Esophagus mucosa (tissue), 1 donor: Measurements from ENCODE around the gene MRPL9. TPM values are rescaled to one million over a fixed set of nuclear protein-coding genes. Genes with fewer than 3 reads are reported as not detected.
"Not testable (repeated sequence)": the region's sequence is repeated elsewhere in the genome, so short reads cannot be mapped to it uniquely, and the experiment has no call there.

ENCODE experiments used
- ATAC-seq: fragments of 200-7000 bp; cut with Tn5 transposase; one replicate; pipeline ENCODE4 v1.9.1; 2020
- total RNA-seq: library from RNA; stranded (reverse); gene quantifications from one replicate; pipeline ENCODE4 v1.2.4, GENCODE V29; 2023
- donor health status: DM: yes; HTN: yes; CAD: no.

Gene MRPL9
- total RNA-seq, 1 donor from 2014 or later, result 72.0 TPM

DNA sequence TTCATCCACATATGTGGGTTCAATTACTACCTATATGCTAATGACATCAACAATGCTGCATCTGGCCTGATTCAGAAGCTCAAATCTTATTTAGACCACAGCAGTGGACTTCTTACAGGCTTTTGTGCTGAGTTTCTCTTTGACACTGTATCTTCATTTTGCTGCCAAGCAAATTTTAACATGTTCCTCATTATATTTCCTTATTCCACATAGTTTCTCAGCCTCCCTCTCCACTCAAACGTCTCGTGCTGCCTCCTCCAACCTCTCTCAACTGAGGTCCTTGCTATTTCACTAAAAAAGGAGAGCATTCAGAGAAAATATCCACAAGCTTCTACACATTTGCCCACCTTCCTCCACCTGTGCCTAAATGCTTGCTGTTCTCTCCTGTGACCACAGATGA, 20.5 kb upstream of the MRPL9 start:
- no peak for ATAC-seq

DNA sequence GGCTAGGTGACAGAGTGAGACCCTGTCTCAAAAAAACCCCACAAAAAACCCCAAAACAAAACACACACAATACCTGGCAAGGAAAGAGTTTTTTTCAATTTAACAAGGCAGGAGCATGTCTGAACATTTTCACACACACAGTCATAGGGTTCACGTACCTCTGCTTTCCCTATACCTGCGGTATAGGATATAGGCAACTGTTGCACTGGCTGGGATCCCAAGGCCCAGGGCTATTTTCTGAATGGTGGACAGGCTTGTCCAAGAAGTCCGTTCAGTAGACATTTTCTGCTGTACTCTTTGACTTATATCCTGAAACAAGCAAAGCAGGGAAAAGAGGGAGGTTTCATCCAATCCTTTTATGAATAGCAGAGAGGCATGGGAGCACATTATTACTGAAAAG, 19.4 kb upstream of the MRPL9 start:
- ATAC-seq, result peak; percentile 45

DNA sequence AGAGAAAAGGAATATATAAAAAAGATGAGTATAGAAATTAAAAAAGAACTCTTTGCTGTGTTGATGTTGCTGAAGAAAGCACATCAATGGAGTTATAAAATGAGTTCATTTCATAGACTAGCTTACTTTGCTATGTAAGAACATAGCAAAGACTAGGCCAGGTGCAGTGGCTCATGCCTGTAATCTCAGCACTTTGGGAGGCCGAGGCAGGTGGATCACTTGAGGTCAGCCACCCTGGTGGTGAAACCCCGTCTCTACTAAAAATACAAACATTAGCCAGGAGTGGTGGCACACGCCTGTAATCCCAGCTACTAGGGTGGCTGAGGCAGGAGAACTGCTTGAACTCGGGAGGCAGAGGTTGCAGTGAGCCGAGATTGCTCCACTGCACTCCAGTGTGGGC, 18.7 kb upstream of the MRPL9 start:
- ATAC-seq, result not testable (repeated sequence)

DNA sequence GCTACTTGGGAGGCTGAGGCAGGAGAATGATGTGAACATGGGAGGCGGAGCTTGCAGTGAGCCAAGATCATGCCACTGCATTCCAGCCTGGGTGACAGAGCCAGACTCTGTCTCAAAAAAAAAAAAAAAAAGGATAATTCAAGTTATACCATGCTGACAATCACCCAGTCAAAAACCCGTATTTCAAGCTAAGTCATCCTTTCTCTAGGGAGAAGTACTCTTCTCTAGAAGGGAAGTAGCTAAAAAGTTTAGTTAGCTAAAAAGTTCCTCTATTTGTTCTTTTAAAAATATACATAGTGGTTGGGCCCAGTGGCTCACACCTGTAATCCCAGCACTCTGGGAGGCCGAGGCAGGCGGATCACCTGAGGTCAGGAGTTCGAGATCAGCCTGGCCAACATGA, 17.4 kb upstream of the MRPL9 start:
- not testable (repeated sequence) for ATAC-seq

DNA sequence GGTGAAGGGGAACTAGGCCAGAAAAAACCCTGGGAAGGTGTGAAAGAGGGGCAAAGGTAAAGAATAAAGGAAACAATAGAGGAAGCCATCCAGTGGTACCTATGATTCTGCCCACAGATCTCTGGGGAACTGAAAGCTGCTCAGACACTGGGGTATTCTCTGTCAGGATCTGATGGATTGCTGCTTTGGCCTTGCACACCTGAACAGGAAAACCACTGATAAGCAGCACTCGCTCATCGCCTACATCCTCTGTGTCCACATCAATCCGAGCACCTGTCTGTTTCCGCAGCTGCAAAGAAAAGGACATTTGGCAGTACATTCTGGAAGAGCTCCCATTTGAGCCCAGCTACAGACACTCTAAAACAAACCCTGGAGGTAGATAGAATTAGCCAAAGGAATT, 16.6 kb upstream of the MRPL9 start:
- ATAC-seq, result no peak

DNA sequence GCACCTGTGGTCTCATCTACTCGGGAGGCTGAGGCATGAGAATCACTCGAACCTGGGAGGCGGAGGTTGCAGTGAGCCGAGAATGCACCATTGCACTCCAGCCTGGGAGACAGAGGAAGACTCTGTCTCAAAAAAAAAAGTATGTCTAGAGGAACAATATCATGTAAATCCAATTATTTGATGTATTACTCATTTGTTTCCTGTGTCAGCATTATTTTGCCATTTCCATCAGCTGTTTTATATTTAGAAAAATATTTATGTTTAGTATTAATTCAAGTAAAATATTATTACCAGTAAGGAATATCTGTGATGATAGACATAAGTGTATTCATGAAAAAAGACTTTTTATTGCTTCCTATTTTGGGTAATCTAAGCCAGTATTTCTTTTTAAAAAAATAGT, 14.0 kb upstream of the MRPL9 start:
- ATAC-seq, result no peak

DNA sequence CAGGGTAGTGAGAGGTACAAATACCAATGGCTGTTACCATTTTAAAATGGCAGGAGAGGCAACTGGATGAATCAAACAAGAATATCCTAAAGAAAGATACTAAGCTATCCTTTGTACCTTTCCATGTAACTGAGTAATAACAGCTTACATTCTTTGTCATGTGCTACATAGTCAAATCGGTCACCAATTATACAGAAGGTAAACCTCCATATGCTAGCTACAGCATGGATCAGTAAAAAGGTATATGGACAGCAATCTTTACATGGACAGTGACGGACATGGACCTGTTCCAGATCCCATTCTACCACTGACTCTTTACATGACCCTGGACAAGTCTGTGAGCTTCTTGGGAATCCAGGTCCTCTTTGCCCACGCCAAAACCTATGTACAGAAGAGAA, 13.4 kb upstream of the MRPL9 start:
- no peak for ATAC-seq

DNA sequence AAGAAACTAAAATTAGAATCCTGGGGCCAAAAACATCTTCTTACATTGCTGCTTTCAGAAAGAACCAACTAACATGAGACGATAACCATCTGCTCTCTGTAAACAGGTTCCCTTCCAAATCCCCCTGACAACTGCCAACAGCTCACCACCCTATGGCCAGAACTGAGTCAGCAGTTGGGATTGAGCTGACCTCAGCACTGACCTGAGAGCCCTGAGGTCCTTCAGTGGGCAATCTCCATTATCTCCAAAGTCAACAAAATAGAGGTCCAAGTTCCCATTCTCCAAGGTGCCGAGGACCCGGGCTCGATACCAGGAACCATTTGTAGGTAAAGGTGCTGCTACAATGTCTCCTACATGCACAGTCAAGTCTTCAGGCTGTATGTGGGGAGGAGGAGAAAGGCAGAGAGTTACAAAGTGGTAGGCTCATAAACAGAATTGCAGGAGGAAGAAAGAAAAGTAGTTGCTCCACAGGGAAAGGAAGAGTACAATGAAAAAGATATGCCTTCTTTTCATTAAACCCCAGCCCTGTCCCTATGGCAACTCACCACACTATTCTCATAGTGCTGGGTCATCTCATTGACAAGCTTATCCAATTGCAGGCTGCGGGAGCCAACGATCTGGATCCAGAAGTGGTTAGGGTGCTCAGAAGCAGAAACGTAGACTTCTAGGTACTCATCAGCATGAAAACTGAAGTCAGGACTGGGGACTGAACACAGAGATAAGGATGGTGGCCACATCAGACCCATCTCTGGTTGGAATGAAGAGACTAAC, 12.8 kb upstream of the MRPL9 start:
- no peak for ATAC-seq

DNA sequence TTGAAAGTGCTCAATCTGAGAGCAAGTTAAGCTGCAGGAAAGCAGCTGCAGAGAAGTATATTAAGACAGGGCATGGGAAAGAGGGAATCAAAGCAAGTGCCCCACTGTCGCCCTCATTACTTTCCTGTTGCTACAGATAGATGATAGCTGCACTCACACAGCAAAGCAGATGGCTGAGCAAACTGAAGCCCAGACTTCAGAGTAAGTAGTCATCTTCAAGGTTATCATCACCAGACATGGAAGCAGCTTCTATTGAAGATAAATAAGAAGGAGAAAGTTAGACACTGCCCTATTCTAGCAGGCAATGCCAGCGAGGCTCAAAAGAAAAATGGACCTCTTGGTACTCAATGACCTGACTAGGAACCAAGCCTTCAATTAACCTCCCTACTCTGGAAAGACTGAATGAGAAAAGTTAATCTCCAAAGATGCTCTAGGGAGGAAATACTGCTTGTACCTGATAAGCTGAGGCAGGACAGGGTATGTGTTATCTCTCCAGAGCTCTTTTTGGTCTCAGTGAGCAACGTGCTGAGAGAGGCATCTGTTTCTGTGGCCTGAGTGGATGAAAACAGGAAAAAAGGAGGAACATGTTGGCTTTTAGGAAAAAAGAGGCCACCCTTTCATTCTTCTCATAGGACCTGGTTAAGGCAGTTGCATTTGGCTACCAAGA, 11.1 kb upstream of the MRPL9 start:
- ATAC-seq, result no peak

DNA sequence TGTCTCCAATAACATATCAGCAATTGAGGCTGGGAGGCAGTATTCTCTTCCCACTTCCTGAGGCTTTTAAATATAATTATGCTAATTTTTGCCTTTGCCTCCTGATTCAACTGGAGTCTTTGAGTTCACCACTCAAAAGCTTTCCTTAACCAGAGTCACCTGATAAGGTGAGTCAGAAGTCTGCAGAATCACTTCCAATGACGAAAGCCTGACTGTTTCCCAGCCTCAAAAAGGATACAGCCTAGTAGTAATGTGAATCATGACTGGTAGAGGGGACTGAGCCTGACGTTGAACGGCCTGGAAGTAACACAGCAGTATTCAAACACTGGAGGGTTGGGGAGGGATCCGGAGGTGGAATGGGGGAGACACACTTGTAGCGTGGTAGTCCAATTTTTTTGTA, 10.4 kb upstream of the MRPL9 start:
- peak; percentile 96 for ATAC-seq

DNA sequence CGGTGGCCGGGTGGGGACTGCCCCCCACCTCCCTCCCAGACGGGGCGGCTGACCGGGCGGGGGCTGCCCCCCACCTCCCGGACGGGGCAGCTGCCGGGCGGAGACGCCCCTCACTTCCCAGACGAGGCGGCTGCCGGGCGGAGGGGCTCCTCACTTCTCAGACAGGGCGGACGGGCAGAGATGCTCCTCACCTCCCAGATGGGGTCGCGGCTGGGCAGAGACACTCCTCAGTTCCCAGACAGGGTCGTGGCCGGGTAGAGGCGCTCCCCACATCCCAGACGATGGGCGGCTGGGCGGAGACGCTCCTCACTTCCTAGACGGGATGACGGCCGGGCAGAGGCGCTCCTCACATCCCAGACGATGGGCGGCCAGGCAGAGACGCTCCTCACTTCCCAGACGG, 6.0 kb upstream of the MRPL9 start:
- not testable (repeated sequence) for ATAC-seq

DNA sequence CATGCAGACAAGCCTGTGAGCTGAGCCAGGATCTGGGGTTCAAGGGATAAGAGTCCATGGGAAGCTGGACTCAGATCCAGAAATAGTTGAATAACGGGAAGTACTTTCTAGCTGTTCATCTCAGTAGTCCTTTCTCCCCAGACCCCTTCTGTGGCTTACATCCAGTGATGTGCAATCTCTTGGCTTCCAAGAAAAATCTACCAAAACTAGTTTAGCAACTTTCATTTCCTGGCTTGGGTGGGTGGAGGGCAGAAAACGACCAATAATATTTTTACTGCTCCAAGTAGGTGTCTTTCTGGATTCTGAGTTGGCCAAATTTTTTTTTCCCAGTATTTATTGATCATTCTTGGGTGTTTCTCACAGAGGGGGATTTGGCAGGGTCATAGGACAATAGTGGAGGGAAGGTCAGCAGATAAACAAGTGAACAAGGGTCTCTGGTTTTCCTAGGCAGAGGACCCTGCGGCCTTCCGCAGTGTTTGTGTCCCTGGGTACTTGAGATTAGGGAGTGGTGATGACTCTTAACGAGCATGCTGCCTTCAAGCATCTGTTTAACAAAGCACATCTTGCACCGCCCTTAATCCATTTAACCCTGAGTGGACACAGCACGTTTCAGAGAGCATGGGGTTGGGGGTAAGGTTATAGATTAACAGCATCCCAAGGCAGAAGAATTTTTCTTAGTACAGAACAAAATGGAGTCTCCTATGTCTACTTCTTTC, 5.2 kb upstream of the MRPL9 start:
- ATAC-seq, result not testable (repeated sequence)

DNA sequence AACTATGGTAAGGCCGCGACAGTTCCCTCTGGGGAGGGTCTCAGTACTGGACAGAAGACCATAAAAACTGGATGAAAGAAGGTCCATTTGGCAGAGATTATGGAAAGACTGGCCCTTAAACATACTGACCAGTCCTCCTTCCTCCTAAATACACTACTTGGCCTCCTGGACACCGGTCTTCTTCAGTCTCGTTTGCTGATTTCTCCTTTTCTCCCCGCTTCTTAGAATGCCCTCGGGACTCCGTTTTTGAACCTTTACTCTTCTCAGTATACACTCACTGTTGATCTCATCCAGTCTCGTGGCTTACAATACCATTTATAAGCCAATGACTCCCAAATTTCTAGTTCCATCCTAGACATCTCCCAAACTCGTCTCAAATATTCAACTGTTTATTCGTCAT, 694 bp upstream of the MRPL9 start:
- no peak for ATAC-seq

DNA sequence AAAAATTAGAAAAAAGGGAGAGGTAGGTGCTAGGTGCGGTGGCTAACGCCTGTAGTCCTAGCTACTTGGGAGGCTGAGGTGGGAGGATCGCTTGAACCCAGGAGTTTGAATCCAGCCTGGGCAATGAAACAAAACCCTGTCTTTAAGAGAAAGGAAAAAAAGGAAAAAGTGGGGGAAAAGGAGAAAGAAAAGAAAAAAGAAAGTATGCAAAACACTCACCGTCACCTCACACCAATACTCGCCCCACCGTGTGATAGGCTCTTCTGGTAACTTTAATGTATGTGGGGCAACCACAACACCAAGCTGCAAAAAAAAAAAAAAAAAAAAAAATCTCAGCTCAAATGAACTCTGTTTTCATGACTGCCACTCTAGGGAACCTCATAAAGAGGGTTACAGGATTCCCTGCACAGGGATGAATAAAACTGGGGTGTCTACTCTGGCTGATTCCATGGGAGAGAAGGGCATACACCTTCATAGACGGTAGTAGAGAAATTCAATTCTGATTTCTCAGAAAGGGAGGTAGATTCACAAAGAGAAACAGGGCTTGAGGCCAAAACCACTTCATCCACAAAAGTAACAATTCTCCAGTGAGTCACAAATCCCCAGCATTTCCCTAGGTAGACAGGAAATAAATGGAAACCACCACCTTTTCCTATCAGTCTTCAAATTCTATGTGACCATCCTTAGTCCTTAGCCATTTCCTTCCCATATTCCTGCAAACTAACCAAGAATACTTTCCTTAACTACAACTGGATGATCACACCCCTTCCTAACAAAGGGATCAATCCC, 2.5 kb downstream of the MRPL9 start:
- ATAC-seq, result no peak

DNA sequence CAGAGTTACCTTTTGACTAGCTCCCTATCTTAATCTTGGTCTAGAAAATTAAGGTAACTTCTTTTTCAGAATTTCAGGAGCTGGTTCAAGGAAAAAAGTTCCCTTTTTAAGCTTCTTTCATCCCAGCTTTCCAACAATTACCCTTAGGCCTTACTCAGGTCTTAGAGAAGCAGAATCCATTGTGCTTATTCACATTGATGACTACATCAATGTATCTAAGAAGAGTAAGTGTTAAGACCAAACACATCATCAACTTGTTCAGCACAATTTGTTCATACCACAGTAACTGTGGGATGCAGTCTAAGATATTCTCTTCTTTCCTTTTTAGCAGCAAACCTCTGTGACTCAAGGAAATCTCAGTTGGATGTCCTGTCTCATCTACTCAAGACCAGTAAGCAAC, 4.1 kb downstream of the MRPL9 start:
- ATAC-seq, result no peak

DNA sequence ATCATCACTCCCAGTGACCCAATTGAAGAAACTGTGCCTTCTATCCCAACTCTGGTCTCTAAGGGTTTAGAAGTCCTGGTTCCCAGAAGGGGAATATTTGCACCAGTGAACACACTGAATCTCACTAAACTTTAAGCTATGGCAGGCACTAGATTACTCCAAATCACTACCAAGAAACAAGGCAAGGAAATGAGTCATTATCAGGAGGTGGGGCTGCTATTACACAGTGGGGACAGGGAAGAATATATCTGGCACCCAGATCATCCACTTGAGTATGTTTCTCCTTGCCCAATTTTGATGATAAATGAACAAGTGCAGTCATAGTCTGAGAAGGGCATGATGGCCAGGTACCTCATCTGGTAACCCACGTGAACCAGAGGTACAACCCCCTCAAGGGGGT, 7.0 kb downstream of the MRPL9 start:
- ATAC-seq, result peak; percentile 42

DNA sequence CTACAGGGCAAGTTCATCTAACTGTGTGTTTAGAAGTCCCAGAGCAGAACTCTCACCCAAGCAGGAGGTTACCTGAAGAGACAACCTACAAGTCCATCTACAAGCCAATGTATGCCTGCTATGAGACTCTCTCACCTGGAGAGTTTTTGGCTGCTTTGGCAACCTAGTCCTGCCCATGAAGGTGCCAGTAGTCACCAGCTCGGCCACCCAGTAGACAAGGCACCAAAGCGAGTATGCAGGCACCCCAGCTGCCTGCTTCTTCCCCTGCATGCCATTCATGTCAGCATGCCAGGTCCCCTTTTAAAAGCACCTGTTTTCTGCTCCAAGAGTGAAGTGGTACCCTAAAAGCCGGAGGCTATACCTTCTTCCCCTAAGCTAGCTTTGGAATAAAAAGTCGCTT, 21.8 kb downstream of the MRPL9 start:
- no peak for ATAC-seq

DNA sequence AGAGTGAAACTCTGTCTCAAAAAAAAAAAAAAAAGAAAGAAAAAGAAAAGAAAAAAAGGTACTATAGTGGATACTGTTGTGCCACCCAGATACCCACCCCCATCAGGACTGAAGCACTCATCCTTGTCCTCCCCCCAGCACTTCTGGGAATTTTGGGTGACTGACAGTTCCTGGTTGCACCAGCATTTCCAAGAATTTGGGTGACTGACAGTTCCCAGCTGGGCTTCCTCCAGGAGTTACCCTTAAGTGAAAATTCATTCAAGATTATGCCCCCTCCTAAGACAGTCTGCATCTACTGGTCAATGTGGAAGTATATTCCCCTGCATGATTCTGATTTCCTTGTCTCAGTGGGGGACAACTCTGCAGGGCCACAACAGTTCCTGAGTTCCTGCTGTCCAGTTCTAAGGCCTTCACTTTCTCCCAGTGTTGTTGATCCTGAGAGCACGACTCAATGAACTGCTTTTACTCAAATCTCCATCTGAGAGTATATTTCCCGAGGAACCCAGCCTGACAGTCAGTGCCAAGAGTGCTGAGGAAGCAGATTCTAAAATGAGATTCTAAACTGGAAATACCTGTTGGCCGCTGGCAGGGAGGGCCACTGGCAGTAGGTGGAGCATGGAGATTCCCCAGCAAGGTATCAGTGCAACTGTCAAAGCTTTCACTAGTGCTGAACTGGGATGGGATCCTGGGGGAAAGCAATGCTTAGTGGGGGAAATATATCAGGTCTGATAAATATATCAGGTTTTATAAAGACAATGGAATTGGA, 23.5 kb downstream of the MRPL9 start:
- ATAC-seq, result peak; percentile 90

DNA sequence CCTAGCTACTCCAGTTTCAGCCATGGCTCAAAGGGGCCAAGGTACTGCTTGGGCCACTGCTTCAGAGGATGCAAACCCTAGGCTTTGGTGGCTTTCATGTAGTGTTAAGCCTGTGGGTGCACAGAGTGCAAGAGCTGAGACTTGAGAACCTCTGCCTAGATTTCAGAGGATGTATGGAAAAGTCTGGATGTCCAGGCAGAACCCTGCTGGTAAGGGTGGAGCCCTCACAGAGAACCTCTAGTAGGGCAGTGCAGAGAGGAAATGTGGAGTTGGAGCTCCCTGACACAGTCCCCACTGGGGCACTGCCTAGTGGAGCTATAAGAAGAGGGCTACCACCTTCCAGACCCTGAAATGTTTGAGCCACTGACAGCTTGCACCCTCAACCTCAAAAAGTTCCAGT, 25.8 kb downstream of the MRPL9 start:
- ATAC-seq, result no peak

DNA sequence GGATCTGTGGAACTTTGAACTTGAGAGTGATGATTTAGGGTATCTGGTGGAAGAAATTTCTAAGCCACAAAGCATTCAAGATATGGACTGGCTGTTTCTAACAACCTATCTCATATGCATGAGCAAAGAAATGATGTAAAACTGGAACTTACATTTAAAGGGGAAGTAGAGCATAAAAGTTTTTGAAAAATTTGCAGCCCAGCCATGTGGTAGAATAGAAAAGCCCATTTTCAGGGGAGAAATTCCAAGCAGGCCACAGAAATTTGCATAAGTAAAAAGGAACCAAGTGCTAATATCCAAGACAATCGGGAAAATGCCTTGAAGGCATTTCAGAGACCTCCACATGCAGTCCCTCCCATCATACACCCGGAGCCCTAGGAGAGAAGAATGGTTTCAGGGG, 26.3 kb downstream of the MRPL9 start:
- no peak for ATAC-seq

DNA sequence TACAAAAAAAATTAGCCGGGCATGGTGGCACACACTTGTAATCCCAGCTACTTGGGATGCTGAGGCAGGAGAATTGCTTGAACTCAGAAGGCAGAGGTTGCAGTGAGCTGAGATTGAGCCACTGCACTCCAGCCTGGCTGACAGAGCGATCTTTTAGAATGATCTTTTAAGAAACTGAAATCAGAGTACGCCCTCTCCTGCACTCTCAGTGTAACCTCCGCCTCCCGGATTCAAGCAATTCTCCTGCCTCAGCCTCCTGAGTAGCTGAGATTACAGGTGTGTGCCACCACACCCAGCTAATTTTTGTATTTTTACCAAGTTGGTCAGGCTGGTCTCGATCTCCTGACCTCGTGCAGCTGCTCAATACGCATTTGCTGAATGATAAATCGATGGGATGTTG, 29.3 kb downstream of the MRPL9 start:
- not testable (repeated sequence) for ATAC-seq

DNA sequence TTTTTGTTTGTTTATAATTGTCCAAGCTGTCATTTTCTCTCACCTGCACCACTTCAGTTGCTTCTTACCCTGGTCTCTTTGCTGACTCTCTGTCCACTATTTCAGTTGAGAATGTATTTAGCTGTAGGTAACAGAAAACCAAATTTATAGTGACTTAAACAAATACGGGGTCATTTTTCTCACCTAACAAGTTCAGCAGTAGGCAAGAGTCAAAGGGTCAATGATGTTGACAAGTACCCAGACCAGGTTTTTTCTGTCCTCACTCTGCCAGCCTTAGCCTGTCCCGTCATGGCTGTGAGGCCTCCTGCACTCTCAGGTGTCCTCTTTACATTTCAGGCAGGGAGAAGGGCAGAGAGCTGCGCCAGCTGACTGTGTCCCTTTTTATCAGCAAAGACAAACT, 30.2 kb downstream of the MRPL9 start:
- ATAC-seq, result no peak
